CD14-positive monocyte (primary cell): Measurements from ENCODE around the gene RYR2. TPM values are rescaled to one million over a fixed set of nuclear protein-coding genes. Genes with fewer than 3 reads are reported as not detected.

Experiments used
- DNase-seq, 3 donors: peaks; one replicate each; pipeline ENCODE4 v3.0.0-alpha.2; 2011 to 2022
- H2AFZ ChIP-seq: 2 replicates; pipeline ENCODE4 v1.6.0; 2012; ENCODE audit warnings: mild to moderate bottlenecking, low read depth, low read length, inconsistent platforms; ENCODE audit not compliant: insufficient read depth, poor library complexity, severe bottlenecking
- H3K27ac ChIP-seq, 2 donors: 1 replicate in 1 of 2; 2 replicates in 1 of 2; pipeline ENCODE4 v1.5.1; 2012 to 2013; ENCODE audit warnings: low read length in 2 of 2, control low read depth in 1 of 2, inconsistent platforms in 1 of 2, low read depth in 1 of 2, mild to moderate bottlenecking in 1 of 2
- H3K27me3 ChIP-seq, 2 donors: one replicate each; pipeline versions ENCODE4 v1.6.0 to v1.6.1; 2011 to 2013; ENCODE audit warnings: low read length in 2 of 2; ENCODE audit not compliant: control insufficient read depth in 2 of 2, insufficient read depth in 2 of 2
- H3K36me3 ChIP-seq, 2 donors: replicated peaks in 1 of 2; 1 replicate in 1 of 2; 2 replicates in 1 of 2; pipeline versions ENCODE4 v1.5.1 to v1.6.1; 2012 to 2013; ENCODE audit warnings: low read length in 2 of 2, control low read depth in 1 of 2, inconsistent platforms in 1 of 2, mild to moderate bottlenecking in 1 of 2; ENCODE audit not compliant: insufficient read depth in 2 of 2, control insufficient read depth in 1 of 2
- H3K4me1 ChIP-seq, 2 donors: 1 replicate in 1 of 2; 2 replicates in 1 of 2; pipeline versions ENCODE4 v1.5.1 to v1.6.1; 2012 to 2013; ENCODE audit warnings: low read length in 2 of 2, control low read depth in 1 of 2, inconsistent platforms in 1 of 2, mild to moderate bottlenecking in 1 of 2, moderate library complexity in 1 of 2; ENCODE audit not compliant: insufficient read depth in 2 of 2, control insufficient read depth in 1 of 2
- H3K4me2 ChIP-seq: replicated peaks from 2 replicates; pipeline ENCODE3; 2012; ENCODE audit warnings: low read length, moderate library complexity, mild to moderate bottlenecking; ENCODE audit not compliant: poor library complexity, severe bottlenecking; ENCODE audit errors: extremely low read depth
- H3K4me3 ChIP-seq, 3 experiments: fragments of 200-600 bp in 1 of 3; sonication (generic) in 1 of 3; replicated peaks in 1 of 3; 1 replicate in 2 of 3; 2 replicates in 1 of 3; pipeline ENCODE4 v1.5.1; 2011 to 2013; ENCODE audit warnings: low read length in 3 of 3, mild to moderate bottlenecking in 3 of 3, control low read depth in 2 of 3, low read depth in 2 of 3, inconsistent platforms in 1 of 3, moderate library complexity in 1 of 3
- H3K79me2 ChIP-seq: 2 replicates; pipeline ENCODE4 v1.6.0; 2012; ENCODE audit warnings: mild to moderate bottlenecking, control low read depth, inconsistent platforms, low read length, moderate library complexity; ENCODE audit not compliant: insufficient read depth
- H3K9ac ChIP-seq: 2 replicates; pipeline ENCODE4 v1.6.0; 2017; ENCODE audit warnings: low read length, mild to moderate bottlenecking; ENCODE audit not compliant: insufficient read depth, poor library complexity, severe bottlenecking
- H3K9me3 ChIP-seq, 2 donors: replicated peaks in 1 of 2; 1 replicate in 1 of 2; 2 replicates in 1 of 2; pipeline versions ENCODE4 v1.5.1 to v1.6.1; 2012 to 2013; ENCODE audit warnings: low read length in 2 of 2, control low read depth in 1 of 2; ENCODE audit not compliant: control insufficient read depth in 1 of 2, insufficient read depth in 1 of 2
- H4K20me1 ChIP-seq: 2 replicates; pipeline ENCODE4 v1.6.0; 2012; ENCODE audit warnings: mild to moderate bottlenecking, low read length, control low read depth, moderate library complexity; ENCODE audit not compliant: insufficient read depth
- H3K27ac Mint-ChIP-seq, 7 donors: one replicate each; pipeline ENCODE4 v1.8.0; 2020; ENCODE audit warnings: mild to moderate bottlenecking in 7 of 7, mixed read lengths in 7 of 7, moderate library complexity in 6 of 7, inconsistent platforms in 2 of 7
- H3K27me3 Mint-ChIP-seq, 3 donors: one replicate each; pipeline ENCODE4 v1.8.0; 2021 to 2022; ENCODE audit warnings: low read depth in 3 of 3, mild to moderate bottlenecking in 3 of 3, mixed read lengths in 3 of 3, moderate library complexity in 3 of 3, inconsistent platforms in 1 of 3
- H3K36me3 Mint-ChIP-seq, 2 donors: one replicate each; pipeline ENCODE4 v1.8.0; 2020; ENCODE audit warnings: mixed read lengths in 2 of 2, inconsistent platforms in 1 of 2, mild to moderate bottlenecking in 1 of 2
- H3K4me1 Mint-ChIP-seq: one replicate; pipeline ENCODE4 v1.8.0; 2020; ENCODE audit warnings: mild to moderate bottlenecking, mixed read lengths
- H3K4me3 Mint-ChIP-seq, 2 donors: one replicate each; pipeline ENCODE4 v1.8.0; 2020; ENCODE audit warnings: mild to moderate bottlenecking in 2 of 2, mixed read lengths in 2 of 2, moderate library complexity in 1 of 2
- H3K9me3 Mint-ChIP-seq, 7 donors: one replicate each; pipeline ENCODE4 v1.8.0; 2020 to 2022; ENCODE audit warnings: mixed read lengths in 7 of 7, mild to moderate bottlenecking in 6 of 7, moderate library complexity in 6 of 7, inconsistent platforms in 2 of 7
- WGBS: methylation state at CpG from one replicate; pipeline ENCODE4 v1.1.5; 2013; ENCODE audit warnings: missing lambda C conversion rate; ENCODE audit not compliant: insufficient coverage; 5-methylcytosine and 5-hydroxymethylcytosine counted together
- intact Hi-C, 2 donors: fragments of 100-400 bp; cut with micrococcal nuclease; formaldehyde crosslinking; loops; one replicate each; pipeline versions ENCODE4 v1.15.0 to v1.15.1; 2023
- polyA plus RNA-seq, 3 donors: library from polyadenylated mRNA; depleted of rRNA in 1 of 3; unstranded in 2 of 3; stranded (reverse) in 1 of 3; fragments of 300-500 nt in 2 of 3; fragments of >200 nt in 1 of 3; fragmentation: Illumina TruSeq in 2 of 3; gene quantifications; 1 replicate in 2 of 3; 2 replicates in 1 of 3; pipeline ENCODE4 v1.2.3, GENCODE V29; 2012 to 2021
- TF ChIP-seq, protein P1 (sequence below): fragments of 200-600 bp; IDR thresholded peaks from one replicate; pipeline ENCODE4 v1.8.0; 2022; ENCODE audit warnings: antibody characterized with exemption, mild to moderate bottlenecking

The RYR2 gene
- polyA plus RNA-seq, 3 donors: not detected

- intact Hi-C loops: no loop called here
- Histone ChIP-seq H2AFZ (no peak overlapping the region), H3K27ac (no peak overlapping the region), H3K4me1 (no peaks in the 10 kb centered on the region), H3K36me3 (no peaks in the 10 kb centered on the region), H3K4me2 (no peak overlapping the region), H3K79me2 (no peaks in the 10 kb centered on the region), H3K27me3 (no peaks in the 10 kb centered on the region), H3K9me3 (no peaks in the 10 kb centered on the region), H3K9ac (no peak overlapping the region), H3K4me3 (no peak overlapping the region), H4K20me1 (no peaks in the 10 kb centered on the region)
- TF ChIP-seq, protein P1, sequence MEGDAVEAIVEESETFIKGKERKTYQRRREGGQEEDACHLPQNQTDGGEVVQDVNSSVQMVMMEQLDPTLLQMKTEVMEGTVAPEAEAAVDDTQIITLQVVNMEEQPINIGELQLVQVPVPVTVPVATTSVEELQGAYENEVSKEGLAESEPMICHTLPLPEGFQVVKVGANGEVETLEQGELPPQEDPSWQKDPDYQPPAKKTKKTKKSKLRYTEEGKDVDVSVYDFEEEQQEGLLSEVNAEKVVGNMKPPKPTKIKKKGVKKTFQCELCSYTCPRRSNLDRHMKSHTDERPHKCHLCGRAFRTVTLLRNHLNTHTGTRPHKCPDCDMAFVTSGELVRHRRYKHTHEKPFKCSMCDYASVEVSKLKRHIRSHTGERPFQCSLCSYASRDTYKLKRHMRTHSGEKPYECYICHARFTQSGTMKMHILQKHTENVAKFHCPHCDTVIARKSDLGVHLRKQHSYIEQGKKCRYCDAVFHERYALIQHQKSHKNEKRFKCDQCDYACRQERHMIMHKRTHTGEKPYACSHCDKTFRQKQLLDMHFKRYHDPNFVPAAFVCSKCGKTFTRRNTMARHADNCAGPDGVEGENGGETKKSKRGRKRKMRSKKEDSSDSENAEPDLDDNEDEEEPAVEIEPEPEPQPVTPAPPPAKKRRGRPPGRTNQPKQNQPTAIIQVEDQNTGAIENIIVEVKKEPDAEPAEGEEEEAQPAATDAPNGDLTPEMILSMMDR: no peak
- no peak for DNase-seq
- H3K27ac Mint-ChIP-seq: no peak overlapping the region
- H3K9me3 Mint-ChIP-seq: peaks cover 0 to 5% (median 0%) of the 10 kb centered on the region in 7 donors
- H3K36me3 Mint-ChIP-seq: no peaks in the 10 kb centered on the region
- H3K27me3 Mint-ChIP-seq: peaks cover 0 to 2% (median 0%) of the 10 kb centered on the region in 3 donors
- no peaks in the 10 kb centered on the region for H3K4me1 Mint-ChIP-seq
- no peak overlapping the region for H3K4me3 Mint-ChIP-seq
These were observed 278.9 kb downstream of the RYR2 start for GRCh38 chr1:237320890-237321289.

DNA sequence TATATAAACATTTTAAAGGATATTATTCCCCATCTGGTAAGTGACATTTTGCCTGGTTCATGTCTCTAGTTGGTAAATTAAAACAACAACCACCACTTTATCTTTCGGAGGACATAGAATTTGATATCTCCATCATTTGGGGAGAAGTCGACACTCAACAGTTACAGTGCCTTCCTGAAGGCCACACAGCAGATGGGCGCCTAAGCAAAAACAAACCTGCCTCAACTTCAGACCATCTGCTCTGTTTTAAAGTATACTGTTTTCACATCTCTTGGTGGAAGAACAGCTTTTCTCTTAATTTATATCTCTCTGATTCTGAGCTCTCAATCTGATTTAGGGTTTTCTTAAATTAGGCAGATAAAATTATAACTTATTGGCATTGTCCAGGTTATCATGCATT is 282.2 kb downstream of the RYR2 start:
- Histone ChIP-seq H3K27ac (no peak overlapping the region), H3K4me3 (no peak overlapping the region), H2AFZ (no peak overlapping the region), H3K4me2 (no peak overlapping the region), H3K79me2 (no peaks in the 10 kb centered on the region), H4K20me1 (no peaks in the 10 kb centered on the region), H3K27me3 (no peaks in the 10 kb centered on the region), H3K9me3 (no peaks in the 10 kb centered on the region), H3K9ac (no peak overlapping the region), H3K36me3 (no peaks in the 10 kb centered on the region), H3K4me1 (no peaks in the 10 kb centered on the region)
- WGBS: no CpG with 5 or more reads among the region's 3 CpGs
- Mint-ChIP-seq H3K4me3 (no peak overlapping the region), H3K4me1 (no peaks in the 10 kb centered on the region), H3K27me3 (peaks cover 0 to 2% (median 0%) of the 10 kb centered on the region in 3 donors), H3K27ac (no peak overlapping the region), H3K9me3 (peaks cover 0 to 5% (median 0%) of the 10 kb centered on the region in 7 donors), H3K36me3 (no peaks in the 10 kb centered on the region)
- no peak for DNase-seq
- TF ChIP-seq, protein P1: no peak
- intact Hi-C loops: no loop called here
